ENCODE measurements around the gene TIFAB.

The TIFAB gene

GRCh38 chr5:135422419-135422818 is 29.7 kb downstream of the TIFAB start:
- DNase-seq: no peak

GRCh38 chr5:135417083-135417482 is 35.1 kb downstream of the TIFAB start:
- no peak for DNase-seq

GRCh38 chr5:135405082-135405481 is 47.1 kb downstream of the TIFAB start:
- DNase-seq: no peak

DNA sequence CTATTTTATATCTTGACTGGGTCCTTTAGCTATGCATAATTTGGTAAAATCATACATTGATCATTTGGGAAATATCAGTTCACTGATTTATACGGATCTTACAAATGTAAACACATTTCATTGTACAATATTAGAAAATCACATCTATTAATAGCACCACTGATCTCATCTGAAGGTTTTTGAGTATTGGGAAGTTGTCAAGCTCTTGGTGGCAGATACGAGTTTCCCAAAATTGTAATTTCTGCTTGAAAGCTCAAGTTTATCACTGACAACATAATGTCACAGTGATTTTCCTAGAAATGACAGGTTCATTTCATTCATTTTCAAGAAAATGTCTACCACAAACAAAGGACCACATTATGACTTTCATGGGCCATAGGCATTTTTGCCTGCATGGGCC is 50.1 kb downstream of the TIFAB start:
- no peak for DNase-seq

GRCh38 chr5:135400866-135401265 is 51.3 kb downstream of the TIFAB start:
- DNase-seq: no peak

DNA sequence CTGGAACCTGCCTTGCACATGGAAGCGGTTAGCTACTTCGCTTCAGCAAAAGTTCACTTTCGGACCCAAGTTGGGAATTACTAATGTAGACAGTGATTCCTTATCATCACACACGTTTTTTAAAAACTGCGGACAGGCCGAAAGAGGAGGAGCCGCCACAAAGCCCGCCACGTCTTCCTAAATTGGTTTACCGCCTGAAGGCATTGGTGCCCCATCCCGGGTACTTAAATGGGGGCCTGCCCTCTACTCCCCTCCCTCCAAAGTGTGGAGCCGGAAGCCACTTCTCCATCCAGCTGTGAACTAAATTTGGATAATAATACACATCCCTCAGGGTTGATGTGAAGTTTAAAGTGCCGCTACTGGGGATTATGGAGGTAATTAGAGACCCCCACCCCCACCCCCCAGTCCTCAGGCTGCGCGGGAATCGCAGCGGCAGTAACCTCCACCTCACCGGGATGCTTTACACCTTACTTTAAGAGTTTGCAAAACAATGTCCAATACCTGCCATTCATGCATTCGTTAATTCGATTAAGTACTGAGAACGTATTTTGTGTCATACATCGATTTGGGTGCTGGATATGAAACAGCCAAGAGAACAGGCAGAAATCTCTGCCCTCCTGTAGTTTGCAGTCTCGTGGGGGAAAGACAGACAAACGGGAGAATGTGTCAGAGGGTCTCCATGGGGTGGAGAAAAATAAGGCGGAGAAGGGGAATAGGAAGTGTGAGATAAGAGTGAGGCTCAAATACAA is 52.2 kb downstream of the TIFAB start:
- DNase-seq: no peak

- peak in 1 of 2 experiments; percentile 87 for DNase-seq
These were observed 53.0 kb downstream of the TIFAB start, which contains the start of gene MACROH2A1 for GRCh38 chr5:135398855-135399793. MACROH2A1 (minus strand) TSS chr5:135399231; CDS start chr5:135389093, 10,138 bp downstream.

DNA sequence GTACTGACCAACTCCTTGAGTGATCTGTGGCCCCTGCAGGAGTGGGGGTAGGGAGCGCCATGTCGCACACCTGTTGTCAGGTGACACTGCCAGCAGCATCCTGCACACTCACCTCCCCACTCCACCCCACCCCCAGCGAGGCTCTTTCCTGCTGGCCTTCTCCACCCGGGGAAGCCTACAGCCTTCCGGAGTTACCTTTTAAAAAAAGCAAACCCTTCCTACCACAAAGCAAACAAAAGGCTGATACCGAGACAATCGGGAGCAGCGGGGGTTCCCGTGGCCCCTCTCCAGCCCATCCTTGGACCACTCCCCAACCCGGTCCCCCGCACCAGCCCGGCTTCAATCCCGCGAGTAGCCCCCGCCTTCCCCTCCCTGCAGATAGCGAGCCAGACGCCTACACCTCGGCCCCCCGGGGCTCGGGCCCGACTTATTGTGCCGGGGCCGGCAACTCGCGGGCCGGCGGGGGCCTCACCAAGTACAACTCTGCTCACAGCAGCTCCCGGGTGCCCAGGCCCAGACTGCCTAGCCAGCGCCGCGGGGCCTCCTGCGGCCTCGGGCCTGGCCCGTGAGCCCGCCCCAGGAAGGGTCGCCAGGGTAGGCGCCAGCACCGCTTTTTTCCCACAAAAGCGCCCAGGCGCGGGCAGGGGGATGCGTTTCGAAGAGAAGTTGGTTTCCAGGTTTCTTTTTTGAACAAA is 53.8 kb downstream of the TIFAB start:
- peak in 1 of 2 experiments; percentile 48 for DNase-seq
